ENCODE results near the gene UBR1.

DNA sequence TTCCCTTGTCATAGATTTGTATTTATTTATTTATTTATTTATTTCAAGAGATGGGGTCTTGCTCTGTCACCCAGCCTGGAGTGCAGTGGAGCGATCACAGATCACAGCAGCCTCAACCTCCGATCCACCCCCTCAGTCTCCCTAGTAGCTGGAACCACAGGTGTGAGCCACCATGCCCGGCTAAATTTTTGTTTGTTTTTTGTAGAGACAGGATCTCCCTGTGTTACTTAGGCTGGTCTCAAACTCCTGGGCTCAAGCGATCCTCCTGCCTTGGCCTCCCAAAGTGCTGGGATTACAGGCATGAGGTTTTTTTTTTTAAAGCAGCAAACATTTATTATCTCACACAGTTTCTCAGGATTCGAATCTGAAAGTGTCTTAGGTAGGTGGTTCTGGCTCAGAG is 187.8 kb downstream of the UBR1 start:
- TF ChIP-seq EZH2 (IDR thresholded peaks at IDR 0.05; ENCODE audit: insufficient read depth, poor library complexity, severe bottlenecking), result no peak
- TF ChIP-seq EZH2phosphoT487 (IDR thresholded peaks at IDR 0.05; ENCODE audit: insufficient read depth, low read depth), result no peak
